Measurements from ENCODE around the gene HDLBP. TPM values are rescaled to one million over a fixed set of nuclear protein-coding genes. Genes with fewer than 3 reads are reported as not detected.

The HDLBP gene
- total and polyA plus RNA-seq, 12 donors: 206 to 419 (median 353) TPM

- DNase-seq: no peak
- no peaks in the 10 kb centered on the region for H3K27me3 ChIP-seq
- WGBS, 2 donors: 53 to 67% methylated on average over 19 of the region's 19 CpGs
- ATAC-seq: peak in 5 of 8 donors; percentile 27 to 66 (median 40)
- H3K4me1 ChIP-seq: peaks cover 2 to 51% (median 27%) of the 10 kb centered on the region in 9 donors
- H3K4me3 ChIP-seq: no peak overlapping the region
- no peaks in the 10 kb centered on the region for H3K9me3 ChIP-seq
- TF ChIP-seq, protein P1, sequence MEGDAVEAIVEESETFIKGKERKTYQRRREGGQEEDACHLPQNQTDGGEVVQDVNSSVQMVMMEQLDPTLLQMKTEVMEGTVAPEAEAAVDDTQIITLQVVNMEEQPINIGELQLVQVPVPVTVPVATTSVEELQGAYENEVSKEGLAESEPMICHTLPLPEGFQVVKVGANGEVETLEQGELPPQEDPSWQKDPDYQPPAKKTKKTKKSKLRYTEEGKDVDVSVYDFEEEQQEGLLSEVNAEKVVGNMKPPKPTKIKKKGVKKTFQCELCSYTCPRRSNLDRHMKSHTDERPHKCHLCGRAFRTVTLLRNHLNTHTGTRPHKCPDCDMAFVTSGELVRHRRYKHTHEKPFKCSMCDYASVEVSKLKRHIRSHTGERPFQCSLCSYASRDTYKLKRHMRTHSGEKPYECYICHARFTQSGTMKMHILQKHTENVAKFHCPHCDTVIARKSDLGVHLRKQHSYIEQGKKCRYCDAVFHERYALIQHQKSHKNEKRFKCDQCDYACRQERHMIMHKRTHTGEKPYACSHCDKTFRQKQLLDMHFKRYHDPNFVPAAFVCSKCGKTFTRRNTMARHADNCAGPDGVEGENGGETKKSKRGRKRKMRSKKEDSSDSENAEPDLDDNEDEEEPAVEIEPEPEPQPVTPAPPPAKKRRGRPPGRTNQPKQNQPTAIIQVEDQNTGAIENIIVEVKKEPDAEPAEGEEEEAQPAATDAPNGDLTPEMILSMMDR (IDR thresholded peaks at IDR 0.05): no peak
- peak overlapping the region in 2 of 10 donors; percentile 3 to 33 for H3K27ac ChIP-seq
- H3K36me3 ChIP-seq: peaks cover 0 to 72% (median 46%) of the 10 kb centered on the region in 9 donors
- intact Hi-C loops (cut with DNase I): loop anchor here in 1 of 10 donors (10.0 kb wide), 1 partner anchor 132 kb away; no protein-coding TSS in a partner anchor
Measured at GRCh38 chr2:241226723-241227572, 88.5 kb downstream of the HDLBP start.

DNA sequence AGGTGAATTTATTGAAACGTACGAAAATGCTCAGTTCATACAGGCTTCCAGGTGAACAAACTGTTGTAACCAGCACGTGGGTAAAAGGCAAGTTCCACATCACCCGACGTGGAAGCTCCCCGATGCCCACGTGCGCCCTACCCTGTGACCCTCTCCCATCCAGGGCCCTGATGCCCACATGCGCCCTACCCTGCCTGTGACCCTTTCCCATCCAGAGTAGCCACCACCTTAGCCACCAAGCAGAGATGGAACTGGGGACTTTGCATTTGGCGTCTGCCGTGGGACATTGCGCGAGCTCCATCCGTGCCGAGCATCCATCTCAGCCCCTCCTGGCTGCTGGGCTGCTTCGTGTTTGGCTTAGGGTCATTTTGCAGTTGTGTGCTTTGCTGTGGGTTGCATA, 89.5 kb downstream of the HDLBP start:
- ATAC-seq (no peak), DNase-seq (no peak)
- peaks cover 0 to 62% (median 40%) of the 10 kb centered on the region in 9 donors for H3K36me3 ChIP-seq

DNA sequence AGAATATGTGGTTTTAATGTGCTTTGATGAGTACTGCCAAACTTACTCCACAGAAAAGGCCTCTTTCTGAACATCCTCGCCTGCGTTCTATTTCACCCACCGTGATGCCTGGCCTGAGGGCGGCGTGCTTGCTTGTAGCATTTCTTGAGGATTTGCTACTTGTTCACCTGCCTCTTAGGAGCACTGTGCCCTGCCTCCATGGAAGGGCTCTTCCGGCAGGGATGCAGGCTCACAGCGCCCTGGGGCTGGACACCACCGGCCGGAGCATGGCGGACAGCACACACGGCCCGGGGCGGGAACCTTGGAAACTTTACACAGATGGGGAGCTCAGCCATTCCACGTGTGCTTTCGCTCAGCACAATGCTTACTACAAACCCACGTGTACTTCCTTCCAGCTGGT, 89.9 kb downstream of the HDLBP start:
- TF ChIP-seq, protein P1 (IDR thresholded peaks at IDR 0.05): no peak
- Histone ChIP-seq H3K4me1 (peaks cover 2 to 51% (median 27%) of the 10 kb centered on the region in 9 donors), H3K4me3 (no peak overlapping the region), H3K27ac (no peak overlapping the region), H3K36me3 (peaks cover 0 to 58% (median 36%) of the 10 kb centered on the region in 9 donors), H3K27me3 (no peaks in the 10 kb centered on the region), H3K9me3 (no peaks in the 10 kb centered on the region)
- ATAC-seq (no peak), DNase-seq (no peak)
- 94% methylated on average over 16 of the region's 16 CpGs for WGBS, 2 donors
- intact Hi-C loops (cut with DNase I): loop anchor here in 1 of 10 donors (10.0 kb wide), 1 partner anchor 131 kb away; no protein-coding TSS in a partner anchor

More for the DNA sequence above, 89.5 kb downstream of the HDLBP start:
- no peaks in the 10 kb centered on the region for H3K9me3 ChIP-seq
- peaks cover 2 to 51% (median 27%) of the 10 kb centered on the region in 9 donors for H3K4me1 ChIP-seq
- H3K27ac ChIP-seq: no peak overlapping the region
- no peaks in the 10 kb centered on the region for H3K27me3 ChIP-seq
- intact Hi-C loops (cut with DNase I): loop anchor here in 1 of 10 donors (10.0 kb wide), 1 partner anchor 131 kb away; no protein-coding TSS in a partner anchor
- TF ChIP-seq, protein P1 (IDR thresholded peaks at IDR 0.05): no peak
- 96 to 97% methylated on average over 16 of the region's 16 CpGs for WGBS, 2 donors
- H3K4me3 ChIP-seq: no peak overlapping the region

DNA sequence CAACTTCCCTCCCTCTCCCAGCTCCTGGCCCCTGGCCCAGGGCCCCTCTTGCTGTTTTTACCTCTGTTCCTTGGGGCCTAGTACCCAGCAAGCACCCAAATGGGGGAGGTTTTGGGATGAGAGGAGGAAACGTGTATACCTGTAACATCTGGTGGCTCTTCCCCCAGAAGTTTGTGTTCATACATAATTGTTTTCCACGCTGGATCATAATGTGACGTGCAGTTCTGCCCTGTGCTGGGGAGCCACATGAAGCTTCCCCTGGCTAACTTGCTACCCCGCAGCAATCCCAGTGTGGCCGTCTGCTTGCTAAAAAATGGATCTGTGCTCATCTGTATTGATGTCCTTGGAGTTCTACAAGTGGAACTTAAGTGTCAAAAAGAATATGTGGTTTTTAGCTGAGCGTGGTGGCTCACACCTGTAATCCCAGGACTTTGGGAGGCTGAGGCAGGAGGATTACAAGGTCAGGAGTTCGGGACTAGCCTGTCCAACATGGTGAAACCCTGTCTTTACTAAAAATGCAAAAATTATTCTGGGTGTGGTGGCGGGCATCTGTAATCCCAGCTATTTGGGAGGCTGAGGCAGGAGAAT, 90.5 kb downstream of the HDLBP start:
- DNase-seq (no peak), ATAC-seq (no peak)
- Histone ChIP-seq H3K36me3 (peaks cover 0 to 52% (median 30%) of the 10 kb centered on the region in 9 donors), H3K27ac (no peak overlapping the region), H3K4me1 (peaks cover 2 to 51% (median 27%) of the 10 kb centered on the region in 9 donors), H3K27me3 (no peaks in the 10 kb centered on the region), H3K9me3 (no peaks in the 10 kb centered on the region), H3K4me3 (no peak overlapping the region)
- 80 to 83% methylated on average over 8 of the region's 8 CpGs for WGBS, 2 donors
- TF ChIP-seq, protein P1 (IDR thresholded peaks at IDR 0.05): no peak
- intact Hi-C loops (cut with DNase I): loop anchor here in 2 of 10 donors (5.0 to 10.0 kb wide), 2 partner anchors 68 to 130 kb away; no protein-coding TSS in a partner anchor

Data from heart right ventricle (tissue), 16 donors.